HL-60/S4 treated with phorbol 12-myristate 13-acetate at 8.2 ng/mL for 4 days and 3 days (cell line): ENCODE data around the gene LGALS7B.

ENCODE experiments used
- in situ Hi-C: fragments of 300-500 bp; cut with MboI; formaldehyde crosslinking; loops from 2 replicates; pipeline ENCODE4 v1.15.0; 2022; ENCODE audit warnings: low sequenced_read_pairs

LGALS7B gene

DNA sequence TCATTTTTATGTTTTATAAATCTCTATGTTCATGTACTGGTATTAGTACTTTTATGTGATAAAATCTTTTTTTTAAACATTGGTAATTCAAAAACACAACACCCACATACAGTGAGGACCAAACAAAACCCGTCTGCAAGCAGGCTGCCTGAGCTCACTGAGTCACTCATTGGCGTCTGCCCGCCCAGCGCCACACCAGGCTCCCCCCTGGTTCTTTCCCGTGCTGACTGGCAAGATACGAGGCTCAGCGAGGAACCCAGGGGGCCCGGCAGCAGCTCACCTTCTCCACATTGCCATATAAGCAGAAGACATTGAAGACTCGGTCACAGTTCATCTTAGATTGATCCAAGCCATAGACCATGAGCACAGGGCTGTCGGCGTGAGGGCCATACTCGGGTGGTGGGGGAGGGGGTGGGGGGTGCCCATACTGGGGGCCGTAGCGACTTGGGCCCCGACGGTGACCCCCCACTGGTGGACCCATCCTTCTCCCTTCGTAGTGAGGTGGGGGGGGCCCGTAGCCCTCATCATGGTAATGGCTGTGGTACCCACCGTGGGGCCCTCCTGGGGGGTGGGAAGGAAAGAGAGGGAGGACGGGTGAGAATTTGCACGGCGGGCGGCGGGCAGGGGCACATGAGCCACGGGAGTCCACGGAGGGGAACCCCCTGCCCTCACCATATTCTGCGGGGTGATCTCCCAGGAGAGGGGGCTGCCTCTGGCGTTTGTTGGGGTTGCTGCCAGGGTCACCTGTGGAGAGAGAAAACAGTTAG lies 51.0 kb downstream of the LGALS7B start:
- in situ Hi-C loops, result no loop called here

DNA sequence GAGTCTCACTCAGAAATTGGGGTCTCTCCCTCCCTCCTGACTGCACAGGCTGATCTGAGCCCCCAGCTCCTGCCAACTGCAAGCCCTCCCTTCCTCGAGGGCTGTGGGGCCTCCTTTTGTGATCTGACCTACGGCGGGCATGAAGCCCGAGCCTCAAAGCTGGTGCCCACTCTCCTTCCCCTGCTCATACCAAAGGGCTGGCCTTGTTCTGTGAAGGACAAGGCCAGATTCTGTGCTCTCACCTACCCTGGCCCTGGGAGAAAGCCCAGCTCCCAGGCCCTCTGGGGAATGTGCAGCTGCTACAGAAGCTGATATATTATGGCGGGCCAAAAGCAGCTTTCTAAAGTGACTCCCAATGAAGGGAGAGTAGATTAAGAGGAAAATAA lies 51.6 kb downstream of the LGALS7B start:
- in situ Hi-C loops, result no loop called here
